Measurements from ENCODE around the gene FHOD3. TPM values are rescaled to one million over a fixed set of nuclear protein-coding genes. Genes with fewer than 3 reads are reported as not detected.
"Not testable (repeated sequence)": the region's sequence is repeated elsewhere in the genome, so short reads cannot be mapped to it uniquely, and the experiment has no call there.

Gene FHOD3
- total RNA-seq, 4 donors from 2014 or later, result 3.5 to 40.0 (median 14.5) TPM

- no peak for TF ChIP-seq EP300 (IDR thresholded peaks at IDR 0.05; ENCODE audit: low read depth)
- WGBS, 2 donors (ENCODE audit: low coverage in 1 of 2), result 77 to 80% methylated on average over 4 to 12 of the region's 12 CpGs
- H3K27me3 ChIP-seq, result no peaks in the 10 kb centered on the region
- in situ Hi-C loops (cut with MboI; ENCODE audit: low pct_ligation_motif_present in 1 of 4, low pct_unique_long_range_greater_than_20kb in 1 of 4, low sequenced_read_pairs in 3 of 4) (no loop called here), intact Hi-C loops (cut with DNase I; ENCODE audit: low total_unique reads) (no loop called here)
- H3K27ac ChIP-seq, result no peak overlapping the region
- no peak for DNase-seq
- H3K4me3 ChIP-seq, result no peak overlapping the region
- H3K9me3 ChIP-seq, result no peaks in the 10 kb centered on the region
- H3K4me1 ChIP-seq, result no peaks in the 10 kb centered on the region
- no peaks in the 10 kb centered on the region for H3K36me3 ChIP-seq
Measured at GRCh38 chr18:36717422-36718110, 420.1 kb downstream of the FHOD3 start.

DNA sequence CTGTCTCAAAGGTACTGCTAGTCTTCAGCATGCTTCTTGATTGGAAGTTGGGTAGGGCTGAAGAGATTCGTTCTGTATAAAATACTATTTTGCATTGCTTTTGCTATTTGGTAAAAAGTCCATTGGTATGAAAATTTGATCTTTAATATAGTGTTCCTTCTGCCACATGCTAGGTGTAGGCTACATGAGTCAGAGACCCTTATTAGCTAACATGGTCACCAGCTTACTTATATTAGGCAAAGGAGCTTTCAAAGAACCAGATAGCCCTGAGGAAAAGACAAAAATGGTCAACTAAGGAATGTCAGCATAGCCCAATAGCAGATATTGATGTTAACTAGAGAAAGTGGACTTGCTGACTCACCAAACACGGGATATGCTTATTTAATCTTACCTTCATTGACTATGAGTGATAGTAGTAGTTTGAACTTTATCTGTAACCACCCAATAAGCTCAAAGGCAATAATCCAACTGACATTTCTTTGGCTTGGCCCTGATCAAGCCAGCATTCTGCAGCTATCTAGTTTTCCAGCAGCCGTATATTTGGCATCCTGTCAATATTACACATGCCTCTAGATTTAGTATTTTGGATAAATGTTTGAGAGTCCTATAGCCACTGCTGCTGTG lies 421.3 kb downstream of the FHOD3 start:
- H3K27ac ChIP-seq, result no peak overlapping the region
- no peaks in the 10 kb centered on the region for H3K27me3 ChIP-seq
- TF ChIP-seq POLR2AphosphoS5 (IDR thresholded peaks at IDR 0.05) (no peak), POLR2A (IDR thresholded peaks at IDR 0.05) (no peak), CTCF (IDR thresholded peaks at IDR 0.05) (no peak), EP300 (IDR thresholded peaks at IDR 0.05; ENCODE audit: low read depth) (no peak)
- no peak overlapping the region for H3K4me3 ChIP-seq
- H3K36me3 ChIP-seq, result no peaks in the 10 kb centered on the region
- intact Hi-C loops (cut with DNase I; ENCODE audit: low total_unique reads) (no loop called here), in situ Hi-C loops (cut with MboI; ENCODE audit: low pct_ligation_motif_present in 1 of 4, low pct_unique_long_range_greater_than_20kb in 1 of 4, low sequenced_read_pairs in 3 of 4) (no loop called here)
- WGBS, 2 donors (ENCODE audit: low coverage in 1 of 2), result 68 to 84% methylated on average over 2 to 3 of the region's 3 CpGs
- H3K4me1 ChIP-seq, result no peaks in the 10 kb centered on the region
- no peaks in the 10 kb centered on the region for H3K9me3 ChIP-seq
- DNase-seq, result no peak

DNA sequence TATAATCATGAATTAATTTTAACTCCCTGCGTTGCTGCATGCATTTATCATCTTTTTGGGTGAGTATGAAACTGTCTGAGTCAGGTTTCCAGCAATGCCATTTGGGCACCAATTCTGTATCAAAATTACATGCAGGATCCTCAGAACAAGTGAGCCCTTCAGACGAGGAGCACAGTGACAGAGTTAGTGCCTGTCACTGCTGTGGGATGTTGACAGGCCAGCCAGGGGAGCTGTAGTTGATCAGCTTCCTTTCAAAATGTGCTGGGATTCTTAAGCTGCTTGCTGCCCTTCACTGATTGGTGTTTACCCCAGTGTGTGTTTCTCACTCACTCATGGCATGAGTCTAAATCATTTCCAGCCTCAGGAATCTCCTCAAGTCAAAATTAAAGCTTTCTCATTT lies 422.1 kb downstream of the FHOD3 start:
- WGBS, 2 donors (ENCODE audit: low coverage in 1 of 2), result 74 to 89% methylated on average over 1 to 2 of the region's 2 CpGs
- in situ Hi-C loops (cut with MboI; ENCODE audit: low pct_ligation_motif_present in 1 of 4, low pct_unique_long_range_greater_than_20kb in 1 of 4, low sequenced_read_pairs in 3 of 4), result no loop called here
- Histone ChIP-seq H3K27me3 (no peaks in the 10 kb centered on the region), H3K9me3 (no peaks in the 10 kb centered on the region), H3K36me3 (no peaks in the 10 kb centered on the region), H3K4me1 (no peaks in the 10 kb centered on the region), H3K27ac (no peak overlapping the region), H3K4me3 (no peak overlapping the region)
- no peak for TF ChIP-seq POLR2A (IDR thresholded peaks at IDR 0.05)
- no peak for TF ChIP-seq POLR2AphosphoS5 (IDR thresholded peaks at IDR 0.05)
- intact Hi-C loops (cut with DNase I; ENCODE audit: low total_unique reads), result no loop called here
- no peak for DNase-seq

DNA sequence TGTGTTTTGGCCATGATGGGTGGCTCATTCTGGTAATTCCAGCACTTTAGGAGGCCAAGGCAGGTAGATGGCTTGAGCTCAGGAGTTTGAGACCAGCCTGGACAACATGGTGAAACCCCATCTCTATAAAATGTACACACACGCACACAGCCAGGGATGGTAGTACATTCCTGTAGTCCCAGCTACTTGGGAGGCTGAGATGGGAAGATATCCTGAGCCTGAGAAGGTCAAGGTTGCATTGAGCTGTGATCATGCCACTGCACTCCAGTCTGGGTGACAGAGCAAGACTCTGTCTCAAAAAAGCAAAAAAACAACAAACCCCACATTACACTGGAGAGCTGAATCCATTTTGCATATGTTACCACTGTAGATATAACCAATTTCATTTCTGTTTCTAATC lies 423.8 kb downstream of the FHOD3 start:
- intact Hi-C loops (cut with DNase I; ENCODE audit: low total_unique reads); H3K9me3 ChIP-seq; H3K4me1 ChIP-seq; in situ Hi-C loops (cut with MboI; ENCODE audit: low pct_ligation_motif_present in 1 of 4, low pct_unique_long_range_greater_than_20kb in 1 of 4, low sequenced_read_pairs in 3 of 4); H3K27me3 ChIP-seq; H3K27ac ChIP-seq; DNase-seq; H3K36me3 ChIP-seq; H3K4me3 ChIP-seq: not testable (repeated sequence)
- 80% methylated on average over 1 of the region's 1 CpG; no CpG with 5 or more reads in 1 of the 2 donors for WGBS, 2 donors (ENCODE audit: low coverage in 1 of 2)

DNA sequence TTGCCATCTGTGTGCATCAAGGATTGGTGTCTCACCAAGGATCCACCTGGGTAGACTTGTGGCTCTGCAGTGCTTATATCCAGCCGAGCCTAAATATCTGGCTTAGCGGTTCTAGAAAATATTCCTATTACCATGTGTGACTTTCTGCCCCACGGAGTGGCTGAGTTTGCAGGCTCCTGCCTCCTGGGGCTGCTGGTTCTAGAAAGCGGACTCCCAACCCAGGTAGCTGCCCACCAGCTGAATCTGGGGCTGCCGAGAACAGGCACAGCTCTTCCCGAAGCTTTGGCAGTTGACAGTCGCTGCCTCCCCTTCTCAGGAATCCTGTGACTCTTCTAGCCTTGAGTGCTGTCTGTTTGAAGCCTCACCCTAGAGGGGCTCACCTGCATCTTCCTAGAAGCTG lies 426.7 kb downstream of the FHOD3 start:
- H3K9me3 ChIP-seq, result no peaks in the 10 kb centered on the region
- peak overlapping the region in 3 of 4 donors; percentile 1 to 18 (median 3) for H3K27ac ChIP-seq
- H3K36me3 ChIP-seq, result no peaks in the 10 kb centered on the region
- TF ChIP-seq POLR2A (IDR thresholded peaks at IDR 0.05), result no peak
- no peak for TF ChIP-seq EP300 (IDR thresholded peaks at IDR 0.05; ENCODE audit: low read depth)
- no peak for TF ChIP-seq CTCF (IDR thresholded peaks at IDR 0.05)
- TF ChIP-seq POLR2AphosphoS5 (IDR thresholded peaks at IDR 0.05), result no peak
- no peak for DNase-seq
- H3K4me1 ChIP-seq, result peaks cover 0 to 4% (median 0%) of the 10 kb centered on the region in 4 donors
- 81 to 100% methylated on average over 1 to 7 of the region's 7 CpGs for WGBS, 2 donors (ENCODE audit: low coverage in 1 of 2)
- intact Hi-C loops (cut with DNase I; ENCODE audit: low total_unique reads) (no loop called here), in situ Hi-C loops (cut with MboI; ENCODE audit: low pct_ligation_motif_present in 1 of 4, low pct_unique_long_range_greater_than_20kb in 1 of 4, low sequenced_read_pairs in 3 of 4) (no loop called here)
- H3K27me3 ChIP-seq, result no peaks in the 10 kb centered on the region
- peak overlapping the region in 2 of 4 donors; percentile 7 to 25 for H3K4me3 ChIP-seq
